ENCODE results near the gene HES3.
"Not testable (repeated sequence)": the region's sequence is repeated elsewhere in the genome, so short reads cannot be mapped to it uniquely, and the experiment has no call there.

HES3 gene

DNA sequence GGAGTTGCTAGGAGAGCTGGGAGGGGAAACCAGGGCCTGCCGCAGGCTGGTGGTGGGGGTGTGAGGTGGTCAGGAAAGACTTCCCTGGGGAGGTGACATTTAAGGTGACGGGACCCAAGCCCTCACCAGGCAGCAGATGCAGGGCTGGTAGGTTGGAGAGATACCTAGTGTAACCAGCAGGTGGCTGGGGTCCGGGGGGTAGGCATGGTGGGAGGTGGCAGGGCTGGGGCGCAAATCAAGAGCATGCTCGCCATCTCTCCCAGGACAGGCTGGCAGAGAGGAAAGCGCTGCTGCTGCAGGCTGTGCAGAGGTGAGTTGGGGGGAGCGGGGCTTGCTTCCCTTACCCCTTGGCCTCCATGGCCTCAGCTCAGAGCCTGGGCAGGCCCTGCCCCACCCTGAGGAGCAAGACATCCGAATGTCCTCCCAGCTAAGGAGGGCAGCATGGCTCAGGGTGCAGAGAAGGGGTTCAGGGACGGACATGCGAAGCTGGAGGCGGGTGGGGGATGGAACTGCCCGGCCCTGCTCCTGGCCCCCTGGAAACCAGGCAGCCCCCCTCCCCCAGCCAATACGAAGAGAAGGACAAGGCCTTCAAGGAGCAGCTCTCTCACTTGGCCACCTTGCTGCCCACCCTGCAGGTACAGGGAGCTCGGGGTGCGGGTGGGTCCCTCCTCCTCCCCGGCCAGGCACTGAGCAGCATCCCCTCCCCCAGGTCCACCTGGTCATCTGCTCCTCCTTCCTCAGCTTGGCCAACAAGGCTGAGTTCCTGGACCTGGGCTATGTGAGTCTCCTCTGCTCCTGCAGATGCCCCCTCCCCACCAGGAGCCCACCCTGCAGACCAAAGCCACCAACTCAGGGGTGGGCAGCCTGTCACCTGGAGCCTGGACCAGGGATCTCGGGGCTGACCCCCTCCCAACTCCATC lies 34.1 kb upstream of the HES3 start:
- TF ChIP-seq, protein P1, sequence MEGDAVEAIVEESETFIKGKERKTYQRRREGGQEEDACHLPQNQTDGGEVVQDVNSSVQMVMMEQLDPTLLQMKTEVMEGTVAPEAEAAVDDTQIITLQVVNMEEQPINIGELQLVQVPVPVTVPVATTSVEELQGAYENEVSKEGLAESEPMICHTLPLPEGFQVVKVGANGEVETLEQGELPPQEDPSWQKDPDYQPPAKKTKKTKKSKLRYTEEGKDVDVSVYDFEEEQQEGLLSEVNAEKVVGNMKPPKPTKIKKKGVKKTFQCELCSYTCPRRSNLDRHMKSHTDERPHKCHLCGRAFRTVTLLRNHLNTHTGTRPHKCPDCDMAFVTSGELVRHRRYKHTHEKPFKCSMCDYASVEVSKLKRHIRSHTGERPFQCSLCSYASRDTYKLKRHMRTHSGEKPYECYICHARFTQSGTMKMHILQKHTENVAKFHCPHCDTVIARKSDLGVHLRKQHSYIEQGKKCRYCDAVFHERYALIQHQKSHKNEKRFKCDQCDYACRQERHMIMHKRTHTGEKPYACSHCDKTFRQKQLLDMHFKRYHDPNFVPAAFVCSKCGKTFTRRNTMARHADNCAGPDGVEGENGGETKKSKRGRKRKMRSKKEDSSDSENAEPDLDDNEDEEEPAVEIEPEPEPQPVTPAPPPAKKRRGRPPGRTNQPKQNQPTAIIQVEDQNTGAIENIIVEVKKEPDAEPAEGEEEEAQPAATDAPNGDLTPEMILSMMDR (IDR thresholded peaks at IDR 0.05; ENCODE audit: control insufficient read depth, insufficient read depth, low read depth, low read length, missing control alignments), result peak; percentile 18
- no peak for DNase-seq (ENCODE audit: low read depth)
- peak overlapping the region; percentile 25; the same call in 1 of the 2 replicates for H3K4me3 ChIP-seq (ENCODE audit: control insufficient read depth, low read depth, low read length)

DNA sequence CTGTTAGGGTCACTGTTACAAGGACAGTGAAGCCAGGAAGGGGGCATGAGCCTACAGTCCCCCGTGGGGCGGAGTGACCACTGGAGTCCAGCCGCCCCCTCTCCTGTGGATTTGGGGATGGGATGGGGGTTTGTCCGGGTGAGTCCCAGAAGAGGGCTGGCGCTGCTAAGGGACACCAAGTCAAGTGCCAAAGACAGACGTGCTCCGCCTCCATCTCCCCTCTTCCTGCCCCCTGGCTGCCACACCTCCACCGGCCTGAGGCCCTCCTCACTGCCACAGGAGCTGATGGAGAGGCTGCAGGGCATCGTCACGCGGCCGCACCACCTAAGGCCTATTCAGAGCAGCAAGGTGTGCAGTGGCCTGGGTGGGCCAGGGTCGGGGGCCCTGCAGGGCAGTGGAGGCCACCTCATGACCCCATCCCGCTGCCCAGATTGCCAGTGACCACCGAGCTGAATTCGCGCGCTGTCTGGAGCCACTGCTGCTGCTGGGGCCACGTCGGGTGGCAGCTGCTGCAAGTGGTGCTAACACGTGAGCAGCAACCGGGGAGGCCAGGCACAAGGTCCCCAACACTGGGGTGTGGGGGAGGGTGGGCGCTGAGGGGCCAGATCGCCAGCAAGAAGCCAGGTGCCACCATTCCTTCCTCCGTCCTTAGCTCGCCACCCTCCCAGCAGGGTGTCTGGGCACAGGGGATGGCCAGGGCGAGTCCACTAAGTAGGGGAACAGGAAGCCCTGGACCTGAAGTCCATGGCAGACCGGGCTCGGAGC lies 33.2 kb upstream of the HES3 start:
- DNase-seq (ENCODE audit: low read depth), result no peak
- TF ChIP-seq, protein P1 (IDR thresholded peaks at IDR 0.05; ENCODE audit: control insufficient read depth, insufficient read depth, low read depth, low read length, missing control alignments), result no peak
- no peak overlapping the region for H3K4me3 ChIP-seq (ENCODE audit: control insufficient read depth, low read depth, low read length)

DNA sequence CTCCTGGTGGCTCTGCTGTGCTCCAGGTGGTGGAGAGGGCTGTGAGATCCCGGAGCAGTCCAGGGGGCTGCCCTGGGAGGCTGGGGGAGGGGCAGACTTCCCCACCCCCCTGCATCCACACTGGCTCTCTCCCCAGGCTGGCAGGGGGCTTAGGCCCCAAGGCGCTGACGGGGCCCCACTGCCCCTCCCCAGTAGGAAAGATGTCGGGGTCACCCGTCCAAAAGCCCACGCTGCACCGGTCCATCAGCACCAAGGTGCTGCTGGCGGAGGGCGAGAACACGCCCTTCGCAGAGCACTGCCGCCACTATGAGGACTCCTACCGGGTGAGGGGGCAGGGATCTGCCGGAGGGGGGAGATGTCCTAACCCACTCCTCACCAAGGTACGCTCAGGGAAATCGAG lies 32.2 kb upstream of the HES3 start:
- TF ChIP-seq, protein P1 (IDR thresholded peaks at IDR 0.05; ENCODE audit: control insufficient read depth, insufficient read depth, low read depth, low read length, missing control alignments), result no peak
- no peak overlapping the region for H3K4me3 ChIP-seq (ENCODE audit: control insufficient read depth, low read depth, low read length)
- DNase-seq (ENCODE audit: low read depth), result no peak

DNA sequence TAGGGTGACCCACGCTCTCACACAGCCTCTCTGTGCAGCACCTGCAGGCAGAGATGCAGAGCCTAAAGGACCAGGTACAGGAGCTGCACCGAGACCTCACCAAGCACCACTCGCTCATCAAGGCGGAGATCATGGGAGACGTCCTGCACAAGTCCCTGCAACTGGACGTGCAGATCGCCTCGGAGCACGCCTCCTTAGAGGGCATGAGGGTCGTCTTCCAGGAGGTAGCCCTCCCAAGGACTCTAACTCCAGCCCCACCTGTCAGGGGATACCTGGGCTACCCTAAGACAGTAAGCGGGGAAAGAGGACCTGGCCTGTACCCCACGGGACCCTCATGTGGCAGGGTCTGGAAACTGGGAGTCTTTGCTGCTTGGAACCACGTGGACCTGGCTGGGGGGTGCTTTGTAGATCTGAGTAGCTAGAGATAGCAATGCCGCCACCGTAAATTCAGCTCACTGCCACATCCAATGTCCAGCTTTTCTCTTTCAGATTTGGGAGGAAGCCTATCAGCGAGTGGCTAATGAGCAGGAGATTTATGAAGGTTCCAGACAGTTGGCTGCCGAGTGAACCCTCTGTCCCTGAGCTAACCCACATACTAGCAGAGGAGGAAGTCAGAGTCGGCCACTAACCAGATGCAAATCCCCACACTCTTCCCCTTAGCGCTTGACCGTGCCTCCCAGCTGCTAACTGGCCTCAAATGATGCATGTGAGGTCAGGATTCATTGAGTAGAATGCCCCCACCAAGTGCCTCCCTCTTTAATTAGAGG lies 31.6 kb upstream of the HES3 start:
- H3K4me3 ChIP-seq (ENCODE audit: control insufficient read depth, low read depth, low read length), result no peak overlapping the region
- no peak for DNase-seq (ENCODE audit: low read depth)
- TF ChIP-seq, protein P1 (IDR thresholded peaks at IDR 0.05; ENCODE audit: control insufficient read depth, insufficient read depth, low read depth, low read length, missing control alignments), result no peak

DNA sequence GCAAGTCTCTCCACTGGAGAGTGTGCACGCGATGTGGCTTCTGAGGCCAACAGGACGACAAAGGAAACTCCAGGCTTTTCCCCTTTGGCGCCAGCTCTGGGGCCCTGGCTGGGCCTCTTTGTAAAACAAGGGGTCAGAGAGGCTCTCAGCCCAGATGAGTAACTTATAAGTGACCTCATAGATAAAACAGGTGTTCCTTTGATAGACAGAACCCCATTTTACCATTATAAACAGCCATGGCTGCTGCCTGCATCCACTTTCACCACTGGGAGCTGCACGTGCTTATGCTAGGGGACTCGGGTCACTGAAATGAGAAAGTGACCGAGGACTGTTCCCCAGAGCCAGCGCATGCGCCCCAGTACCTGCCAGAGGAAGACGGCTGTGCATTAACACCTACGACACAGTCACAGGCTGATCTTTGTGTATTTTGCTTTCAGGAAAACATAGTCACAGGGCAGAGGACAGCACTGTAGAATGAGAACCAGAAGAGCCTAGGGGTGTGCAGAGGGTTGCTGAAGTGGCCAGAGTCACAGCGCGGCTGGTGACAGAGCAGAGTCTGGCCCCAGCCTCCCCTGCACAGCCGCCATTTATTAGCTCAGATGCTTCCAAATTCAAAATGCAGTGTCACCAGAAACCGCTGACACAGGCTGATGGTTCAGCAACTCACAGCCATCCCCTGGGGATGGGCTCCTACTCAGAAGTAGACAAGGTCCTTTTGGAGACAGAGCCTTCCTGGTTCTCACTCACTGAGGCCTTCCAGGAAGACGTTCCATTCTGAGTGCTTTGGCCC lies 25.4 kb upstream of the HES3 start:
- TF ChIP-seq, protein P1 (IDR thresholded peaks at IDR 0.05; ENCODE audit: control insufficient read depth, insufficient read depth, low read depth, low read length, missing control alignments), result no peak
- H3K4me3 ChIP-seq (ENCODE audit: control insufficient read depth, low read depth, low read length), result no peak overlapping the region
- no peak for DNase-seq (ENCODE audit: low read depth)

DNA sequence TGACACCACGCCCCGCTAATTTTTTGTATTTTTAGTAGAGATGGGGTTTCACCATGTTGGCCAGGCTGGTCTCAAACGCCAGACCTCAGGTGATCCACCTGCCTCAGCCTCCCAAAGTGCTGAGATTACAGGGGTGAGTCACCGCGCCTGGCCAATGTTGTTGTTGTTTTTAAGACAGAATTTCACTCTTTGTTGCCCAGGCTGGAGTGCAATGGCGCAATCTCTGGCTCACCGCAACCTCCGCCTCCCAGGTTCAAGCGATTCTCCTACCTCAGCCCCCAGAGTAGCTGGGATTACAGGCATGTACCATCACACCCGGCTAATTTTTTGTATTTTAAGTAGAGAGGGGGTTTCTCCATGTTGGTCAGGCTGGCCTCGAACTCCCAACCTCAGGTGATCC lies 24.3 kb upstream of the HES3 start:
- not testable (repeated sequence) for DNase-seq (ENCODE audit: low read depth); H3K4me3 ChIP-seq (ENCODE audit: control insufficient read depth, low read depth, low read length)

Measured in AG09309 (cell line).